ENCODE results near the gene TNS3.
"Not testable (repeated sequence)": the region's sequence is repeated elsewhere in the genome, so short reads cannot be mapped to it uniquely, and the experiment has no call there.

TNS3 gene

DNA sequence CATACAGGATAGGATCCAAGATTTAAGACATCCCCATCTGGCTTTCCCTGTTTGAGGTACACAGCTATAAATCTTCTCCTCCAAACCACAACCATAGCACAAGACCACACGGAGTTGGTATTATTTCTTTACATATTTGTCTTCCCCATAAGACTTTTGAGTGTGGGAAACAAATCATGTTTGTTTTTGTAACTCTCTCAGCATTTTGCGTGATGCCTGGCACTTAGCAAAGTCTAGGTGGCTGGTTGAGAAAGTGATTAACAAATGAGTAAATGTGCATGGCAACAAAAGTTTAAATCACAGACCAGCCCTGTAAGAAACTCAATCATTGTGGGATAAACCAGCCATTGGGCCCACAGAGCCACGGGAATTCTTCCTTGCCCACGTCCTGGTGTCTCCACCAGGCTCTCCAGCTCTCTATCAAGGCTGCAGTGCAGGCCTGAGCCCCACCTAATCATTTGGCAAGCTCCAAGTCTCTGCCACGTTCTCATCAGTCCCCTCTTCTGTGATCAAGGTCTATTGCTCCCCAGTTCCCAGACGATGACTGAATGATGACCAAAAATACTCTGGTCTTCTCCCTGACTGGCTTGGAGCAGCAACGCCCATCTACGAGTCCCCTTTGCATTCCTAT lies 317.8 kb downstream of the TNS3 start:
- DNase-seq: no peak

DNA sequence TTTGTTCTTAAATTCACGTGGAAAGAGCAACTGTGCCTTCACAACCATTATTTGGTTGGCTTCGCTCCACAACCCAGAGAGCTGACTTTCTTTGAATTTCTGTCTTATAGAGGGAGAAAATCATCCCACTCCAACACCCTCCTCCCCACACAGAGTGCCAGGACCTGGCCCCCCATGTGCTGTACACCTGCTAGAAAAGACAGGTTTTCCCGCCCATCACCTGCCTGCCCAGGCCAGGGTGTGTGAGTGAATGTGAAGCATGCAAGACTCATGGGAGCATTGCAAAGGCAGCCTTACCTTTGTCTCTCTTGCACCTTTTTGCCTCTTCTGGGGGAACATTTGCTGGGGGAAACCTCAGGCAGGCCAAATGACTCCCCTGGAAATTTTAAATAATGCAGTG lies 319.0 kb downstream of the TNS3 start:
- no peak for DNase-seq

DNA sequence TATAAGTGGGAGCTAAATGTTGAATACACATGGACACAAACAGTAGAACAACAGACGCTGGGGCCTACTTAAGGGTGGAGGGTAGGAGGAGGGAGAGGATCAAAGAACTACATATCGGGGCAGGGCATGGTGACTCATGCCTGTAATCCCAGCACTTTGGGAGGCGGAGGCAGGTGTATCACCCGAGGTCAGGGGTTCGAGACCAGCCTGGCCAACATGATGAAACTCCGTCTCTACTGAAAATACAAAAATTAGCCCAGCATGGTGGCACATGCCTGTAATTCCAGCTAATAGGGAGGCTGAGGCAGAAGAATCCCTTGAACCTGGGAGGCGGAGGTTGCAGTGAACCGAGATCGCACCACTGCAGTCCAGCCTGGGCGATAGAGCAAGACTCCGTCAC lies 319.8 kb downstream of the TNS3 start:
- DNase-seq: not testable (repeated sequence)

DNA sequence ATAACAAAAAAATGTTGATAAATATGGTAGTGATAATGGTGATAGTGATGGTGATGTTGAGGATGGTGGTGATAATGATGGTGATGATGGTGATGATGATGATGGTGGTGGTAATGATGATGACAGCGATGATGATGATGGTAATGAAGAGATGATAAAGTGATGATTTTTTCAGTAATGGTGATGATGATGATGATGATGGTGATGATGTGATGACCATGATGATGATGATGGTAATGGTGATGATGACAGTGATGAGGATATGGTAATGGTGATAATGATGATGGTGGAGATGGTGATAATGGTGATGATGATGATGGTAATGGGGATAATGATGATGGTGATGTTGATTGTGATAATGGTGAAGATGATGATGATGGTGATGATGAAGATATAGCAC lies 321.6 kb downstream of the TNS3 start:
- DNase-seq: no peak

DNA sequence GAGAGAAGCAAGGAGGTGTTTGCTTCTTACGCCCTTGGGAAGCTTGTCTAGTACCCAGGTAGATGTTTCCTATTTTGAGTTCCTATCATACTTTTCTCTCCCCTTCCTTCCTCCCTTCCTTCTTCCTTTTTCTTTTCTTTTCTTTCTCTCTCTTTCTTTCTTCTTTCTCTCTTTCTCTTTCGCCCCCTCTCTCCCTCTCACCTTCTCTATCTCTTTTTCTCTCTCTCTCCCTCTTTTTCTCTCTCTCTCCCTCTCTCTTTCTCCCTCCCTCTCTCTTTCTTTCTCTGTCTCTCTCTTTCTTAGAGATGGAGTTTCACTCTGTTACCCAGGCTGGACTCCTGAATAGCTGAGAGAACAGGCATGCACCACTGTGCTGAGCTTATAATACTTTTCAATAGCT lies 322.2 kb downstream of the TNS3 start:
- no peak for DNase-seq

DNA sequence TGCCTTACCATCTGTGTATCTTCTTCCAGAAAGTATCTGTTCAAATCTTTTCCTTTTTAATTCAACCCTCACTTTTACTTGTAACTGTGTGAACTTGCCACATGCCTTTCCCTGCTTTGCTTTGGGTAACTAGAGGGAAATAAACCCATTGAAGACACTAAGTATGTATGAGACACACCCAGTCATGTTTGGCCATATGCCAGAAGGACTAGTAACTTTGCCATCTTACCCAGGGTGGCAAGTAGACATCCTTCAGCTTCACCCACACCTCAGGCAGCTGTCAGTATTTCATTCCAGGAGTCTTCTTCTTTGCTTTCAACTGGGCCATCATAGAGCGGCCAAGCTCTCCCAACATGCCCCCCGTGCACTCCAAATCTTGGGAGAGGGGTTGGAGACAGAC lies 323.1 kb downstream of the TNS3 start:
- DNase-seq: no peak

DNA sequence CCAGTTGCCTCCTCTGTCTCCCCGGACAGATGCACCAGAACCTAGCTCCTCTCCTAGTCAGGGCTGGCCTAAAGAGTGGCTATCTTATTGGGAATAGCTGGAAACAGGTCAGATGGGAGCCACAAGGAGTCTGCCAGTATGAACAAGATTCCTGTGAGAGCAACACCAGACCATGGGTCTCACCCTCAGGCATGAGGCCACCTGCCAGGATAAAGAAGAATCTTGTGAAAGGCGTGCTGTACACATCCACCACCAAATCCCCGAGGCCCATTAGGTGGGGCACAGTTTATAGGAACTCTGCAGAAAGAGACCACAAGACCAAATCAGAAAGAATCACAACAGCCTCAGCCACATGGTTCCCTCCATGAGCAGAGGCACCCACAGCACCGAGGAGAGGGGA lies 325.9 kb downstream of the TNS3 start:
- no peak for DNase-seq

DNA sequence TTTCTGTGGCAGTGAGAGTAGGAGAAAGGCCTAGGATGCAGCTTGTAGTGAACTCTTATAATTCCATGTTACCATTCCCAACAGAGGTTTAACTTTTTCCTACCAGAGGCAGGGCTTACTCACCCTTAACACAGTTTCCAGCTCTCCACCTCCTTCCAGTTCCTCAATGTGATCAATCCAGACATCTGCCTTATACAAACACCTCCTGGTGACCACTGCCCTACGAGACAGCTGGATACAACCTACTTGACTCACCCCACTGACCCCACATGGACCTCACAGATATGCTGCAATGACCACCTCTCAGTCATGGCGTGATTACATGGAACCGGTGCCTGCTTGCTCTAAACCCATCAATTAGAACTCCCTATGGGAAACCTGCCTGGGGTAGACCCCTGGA lies 326.5 kb downstream of the TNS3 start:
- DNase-seq: no peak

DNA sequence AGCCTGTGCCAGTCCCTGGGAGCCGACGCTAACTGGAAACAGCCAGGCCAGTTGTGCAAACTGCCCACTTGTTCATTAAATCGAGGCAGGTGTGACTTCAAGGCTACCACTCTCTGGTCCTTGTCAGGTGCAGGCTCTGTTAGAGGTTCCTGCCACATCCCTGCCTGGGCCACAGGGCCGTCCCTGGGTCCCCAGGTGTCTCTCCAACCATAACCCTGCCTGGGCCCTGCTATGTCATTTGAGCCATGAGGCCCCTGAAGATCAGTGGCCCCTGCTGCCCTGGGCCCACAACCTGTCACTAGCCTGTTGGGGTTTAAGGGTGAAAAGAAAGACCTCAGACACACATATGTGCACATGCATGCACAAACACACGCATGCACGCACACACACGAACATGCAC lies 326.9 kb downstream of the TNS3 start:
- DNase-seq: no peak

DNA sequence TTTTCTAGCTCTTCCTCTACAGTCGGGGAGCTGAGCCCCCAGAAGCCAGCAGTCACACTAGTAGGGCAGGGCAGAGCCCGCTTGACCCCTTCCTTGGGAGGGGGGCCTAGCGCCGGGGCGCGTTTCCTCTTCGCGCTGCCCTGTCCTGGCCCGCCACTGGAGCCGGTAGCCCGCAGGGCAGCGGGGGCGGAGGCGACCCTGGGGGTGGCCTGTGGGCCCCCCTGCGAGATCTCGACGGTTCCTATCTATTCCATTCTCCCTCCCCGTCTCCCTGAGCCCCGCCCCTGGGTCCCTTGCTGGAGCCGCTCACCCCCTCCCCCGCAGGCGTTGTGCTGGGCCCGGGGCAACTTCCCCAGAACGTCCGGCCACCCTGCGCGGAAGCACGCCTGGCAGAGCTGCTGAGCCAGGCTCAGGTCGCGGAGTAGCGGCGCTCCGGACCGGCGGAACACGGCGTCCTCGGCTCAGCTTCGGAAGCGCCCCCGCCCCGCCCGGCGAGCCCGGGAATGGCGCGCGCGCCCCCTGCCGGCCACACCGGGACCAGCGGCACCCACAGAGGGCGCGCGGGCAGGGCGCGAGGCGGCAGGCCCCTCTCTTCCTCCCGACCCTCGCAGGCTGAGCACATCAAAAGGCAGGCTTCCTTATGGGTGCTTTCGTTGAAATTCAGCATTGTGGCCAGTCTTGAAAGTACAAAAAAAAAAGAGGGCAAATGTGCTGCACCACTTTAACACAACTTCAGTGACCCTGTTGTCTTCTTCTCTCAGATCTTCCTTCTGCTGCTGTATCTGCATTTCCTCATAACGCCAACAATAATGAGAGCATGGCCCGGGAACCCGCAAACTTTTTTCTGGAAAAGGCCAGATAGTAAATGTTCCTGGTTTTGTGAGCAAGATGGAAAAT lies 327.6 kb downstream of the TNS3 start:
- peak; percentile 58 for DNase-seq

DNA sequence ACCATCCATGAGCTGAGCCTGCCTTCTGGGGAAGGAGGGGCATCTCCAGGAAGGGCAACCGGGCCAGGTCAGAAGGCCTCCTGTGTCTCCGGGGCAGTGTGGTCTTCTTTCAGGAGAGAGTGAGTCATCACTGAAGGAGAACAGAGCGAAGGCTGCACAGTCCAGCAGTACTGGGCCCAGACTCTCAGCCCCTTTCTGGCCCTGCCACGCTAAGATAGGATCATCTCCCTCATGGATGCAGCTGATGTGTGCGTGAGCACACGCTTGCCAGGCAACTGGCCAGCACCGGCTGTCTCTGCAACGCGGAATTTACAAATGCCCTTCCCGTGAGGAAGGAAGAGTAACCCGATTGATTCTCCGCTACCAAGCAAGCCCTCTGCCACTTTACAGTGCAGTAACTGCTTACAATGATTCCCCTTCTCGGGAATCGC lies 328.2 kb downstream of the TNS3 start:
- DNase-seq: no peak

DNA sequence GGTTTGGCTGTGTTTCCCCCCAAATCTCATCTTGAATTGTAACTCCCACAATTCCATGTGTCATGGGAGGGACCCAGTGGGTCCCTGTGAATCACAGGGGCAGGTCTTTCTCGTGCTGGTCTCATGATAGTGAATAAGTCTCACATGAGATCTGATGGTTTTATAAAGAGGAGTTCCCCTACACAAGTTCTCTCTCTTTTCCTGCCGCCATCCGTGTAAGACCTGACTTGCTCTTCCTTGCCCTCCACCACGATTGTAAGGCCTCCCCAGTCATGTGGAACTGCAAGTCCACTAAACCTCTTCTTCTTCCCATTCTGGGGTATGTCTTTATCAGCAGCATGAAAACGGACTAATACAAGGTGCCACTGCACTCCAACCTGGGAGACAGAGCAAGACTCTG lies 329.2 kb downstream of the TNS3 start:
- no peak for DNase-seq

DNA sequence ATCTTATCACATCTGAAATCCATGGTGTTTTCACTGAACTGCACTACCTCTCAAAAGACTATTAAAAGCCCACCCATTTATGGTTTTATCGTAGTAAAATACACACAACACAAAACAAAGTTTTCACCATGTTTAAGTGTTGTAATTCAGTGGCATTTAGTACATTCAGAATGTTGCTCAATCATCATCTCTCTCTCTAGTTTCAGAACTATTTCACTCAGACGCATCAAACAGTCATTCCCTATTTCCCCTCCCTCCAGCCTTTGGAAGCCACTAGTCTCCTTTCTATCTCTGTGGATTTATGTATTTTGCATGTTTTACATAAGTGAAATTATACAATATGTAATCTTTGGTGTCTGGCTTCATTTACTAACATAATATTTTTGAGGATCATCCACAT lies 332.6 kb downstream of the TNS3 start:
- no peak for DNase-seq

DNA sequence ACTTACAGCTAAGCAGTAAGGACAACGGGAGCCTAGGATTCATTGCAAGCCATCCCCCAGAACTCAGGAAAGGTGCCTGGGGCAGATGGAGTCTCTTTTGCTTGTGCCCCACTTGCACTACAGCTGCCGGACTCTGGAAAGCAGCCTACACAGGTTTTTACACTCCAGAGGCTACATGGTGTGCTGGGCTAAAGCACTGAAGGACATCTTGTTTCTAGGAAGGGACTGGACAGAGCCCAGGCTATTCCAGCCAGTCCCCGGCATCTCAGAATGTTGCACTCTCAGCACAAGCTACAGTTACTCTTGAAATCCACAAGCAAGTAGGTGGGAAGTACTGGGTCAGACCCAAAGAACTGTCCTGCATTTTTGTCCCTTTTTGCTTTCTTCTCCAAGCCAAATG lies 333.1 kb downstream of the TNS3 start:
- DNase-seq: no peak

DNA sequence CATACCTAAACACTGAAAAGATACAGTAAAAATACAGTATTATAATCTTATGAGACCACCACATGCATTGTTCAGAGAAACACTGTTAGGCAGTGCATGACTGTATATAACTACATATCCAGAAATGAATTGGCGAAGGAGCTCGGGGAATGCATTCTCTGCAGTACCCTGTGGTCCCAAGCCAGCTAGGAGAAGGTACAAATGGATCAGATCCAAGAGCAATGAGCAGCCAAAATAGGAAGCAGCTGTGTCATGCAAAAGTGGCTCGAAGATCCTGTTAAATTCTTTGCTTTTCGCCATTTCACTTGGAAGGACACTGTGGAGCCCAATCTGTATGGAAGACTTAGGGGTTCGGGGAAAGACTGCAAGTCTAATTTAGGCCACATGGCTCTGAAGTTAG lies 334.8 kb downstream of the TNS3 start:
- no peak for DNase-seq

DNA sequence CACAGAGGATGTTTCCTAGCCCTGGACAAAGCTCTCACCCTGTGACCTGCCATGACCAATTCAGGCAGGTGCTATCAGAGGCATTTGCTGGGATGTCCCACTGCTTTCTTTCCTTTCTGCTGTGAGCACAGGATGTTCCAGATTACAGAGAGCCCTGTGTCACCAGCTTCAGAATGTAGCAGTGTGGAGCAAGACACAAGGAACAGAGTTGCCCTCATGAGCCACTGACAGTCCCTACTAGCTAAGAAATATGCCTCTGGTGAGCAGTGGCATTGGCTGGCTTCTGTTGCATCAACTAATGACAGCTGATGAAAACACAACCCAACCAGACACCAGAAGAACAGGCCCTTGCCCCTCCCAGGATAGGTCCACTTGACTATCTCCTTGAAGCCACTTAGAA lies 337.2 kb downstream of the TNS3 start:
- no peak for DNase-seq

DNA sequence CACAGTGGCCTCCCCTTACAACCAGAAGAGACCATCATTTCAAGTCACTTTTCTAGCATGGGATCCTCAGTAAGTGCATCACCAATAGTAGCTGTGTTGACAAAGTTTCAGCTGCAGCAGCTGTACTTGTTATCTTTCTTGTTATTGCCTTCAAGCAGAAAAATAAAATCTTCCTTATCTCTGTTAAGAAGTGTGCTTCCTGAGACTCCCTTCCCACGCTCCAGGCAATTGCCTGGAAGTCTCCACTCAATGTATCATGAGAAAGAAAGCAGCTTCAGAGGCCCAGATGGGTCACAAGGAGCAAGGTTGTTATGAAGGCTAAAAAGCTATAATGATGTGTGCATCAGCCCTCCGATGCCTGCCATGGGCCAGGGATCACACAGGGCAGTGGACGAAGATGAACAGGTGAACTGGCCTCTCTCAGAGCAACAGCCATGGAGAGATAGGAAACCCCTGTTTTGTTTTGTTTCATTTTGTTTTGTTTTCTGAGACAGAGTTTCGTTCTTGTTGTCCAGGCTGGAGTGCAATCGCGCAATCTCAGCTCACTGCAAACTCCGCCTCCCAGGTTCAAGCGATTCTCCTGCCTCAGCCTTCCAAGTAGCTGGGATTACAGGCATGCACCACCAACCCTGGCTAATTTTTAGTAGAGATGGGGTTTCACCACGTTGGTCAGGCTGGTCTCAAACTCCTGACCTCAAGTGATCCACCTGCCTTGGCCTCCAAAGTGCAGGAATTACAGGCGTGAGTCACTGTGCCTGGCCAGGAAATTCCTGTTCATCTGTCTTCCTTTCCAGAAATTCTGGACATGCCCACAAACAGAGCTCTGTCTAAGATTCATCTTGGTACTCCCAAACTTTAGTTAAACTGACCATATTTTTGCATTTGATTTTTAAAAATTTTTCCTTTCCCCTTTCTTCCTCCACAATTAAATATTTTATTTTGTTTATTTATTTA lies 340.5 kb downstream of the TNS3 start:
- no peak for DNase-seq

DNA sequence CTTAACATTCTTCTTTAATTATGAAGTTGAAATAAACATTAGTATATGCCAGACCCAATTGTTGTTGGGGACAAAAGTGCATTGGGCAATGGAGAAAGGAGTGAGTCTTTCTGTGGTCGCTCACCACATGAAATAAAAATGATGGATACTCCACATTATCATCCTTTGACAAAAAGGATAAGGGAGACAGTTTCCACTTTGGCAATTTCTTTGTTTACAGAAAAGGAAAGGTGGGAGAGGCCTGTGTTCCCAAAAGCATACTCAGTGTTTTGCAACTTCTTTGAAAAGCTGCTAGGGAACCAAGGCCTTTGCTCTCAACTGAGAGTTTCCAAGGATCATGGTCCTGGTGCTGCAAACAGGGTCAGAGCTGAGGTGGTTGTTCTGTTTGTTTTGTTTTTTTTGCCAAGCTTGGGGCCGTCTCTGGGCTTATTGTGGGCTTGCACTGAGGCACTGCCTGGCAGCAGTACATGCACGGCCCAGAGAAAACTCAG lies 341.9 kb downstream of the TNS3 start:
- no peak for DNase-seq

DNA sequence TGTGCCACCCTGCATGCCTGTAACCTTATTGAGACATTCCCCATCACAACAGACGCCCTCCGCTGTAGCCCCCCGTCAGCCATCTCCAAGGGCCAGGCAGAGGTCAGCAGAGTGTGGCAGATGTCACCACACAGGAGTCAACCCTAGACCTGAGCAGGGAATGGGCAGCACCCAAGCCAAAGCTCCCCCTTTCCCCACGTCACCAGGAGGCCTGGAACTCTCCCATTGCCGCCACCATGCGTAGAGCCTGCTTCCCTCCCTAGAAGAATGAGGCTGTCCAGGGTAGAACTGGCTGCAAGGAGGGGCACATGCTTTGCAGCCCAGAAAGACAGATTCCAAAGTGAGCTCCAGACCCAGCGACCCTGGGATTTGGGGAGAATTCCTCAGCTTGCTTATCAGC lies 342.9 kb downstream of the TNS3 start:
- no peak for DNase-seq

DNA sequence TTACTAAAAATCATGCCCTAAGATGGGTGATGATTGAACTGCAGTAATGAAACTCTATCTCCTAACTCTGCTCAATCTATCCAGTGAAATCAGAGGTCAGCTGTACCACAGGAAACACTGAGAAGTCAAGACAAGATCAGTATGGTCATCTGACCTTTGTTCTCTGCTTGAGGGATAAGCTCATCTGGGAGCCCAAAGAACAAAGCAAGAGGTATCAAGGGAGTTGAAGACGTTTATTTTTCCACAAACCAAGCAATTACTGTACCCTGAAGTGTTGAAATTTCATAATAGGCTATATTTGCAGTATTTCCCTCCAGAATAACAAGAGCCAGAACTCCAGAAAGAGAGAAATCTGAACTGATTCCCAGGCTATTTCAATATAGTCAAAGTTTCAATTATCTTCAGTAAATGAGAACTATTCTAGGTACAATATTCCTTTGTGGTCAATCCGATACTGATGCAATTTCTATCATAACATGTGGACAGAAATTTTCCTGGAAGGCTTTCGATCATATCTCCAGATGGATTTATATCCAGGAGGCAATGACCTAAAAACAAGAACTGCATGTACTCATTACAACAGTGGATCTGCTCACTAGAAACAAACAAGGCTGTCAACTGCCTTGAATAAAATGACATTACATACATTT lies 345.3 kb downstream of the TNS3 start:
- DNase-seq: no peak

DNA sequence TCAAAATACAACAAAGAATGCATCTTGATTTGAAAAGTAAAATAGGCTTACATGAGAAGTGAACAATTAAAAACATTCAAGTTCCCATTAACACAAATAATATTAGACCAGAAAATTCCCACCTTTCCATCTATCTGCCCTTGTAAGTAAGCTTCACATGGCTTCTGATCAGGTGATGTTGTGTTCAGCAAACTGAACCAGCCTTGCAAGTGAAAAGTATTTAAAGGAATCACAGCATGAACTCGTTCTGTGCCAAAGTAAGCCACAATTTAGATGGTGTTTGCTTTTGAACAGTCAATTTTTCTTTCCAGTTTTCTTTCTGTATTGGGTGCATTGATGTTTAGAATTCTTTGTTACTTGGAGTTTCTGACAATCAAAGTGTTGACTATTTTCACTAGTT lies 347.9 kb downstream of the TNS3 start:
- DNase-seq: no peak

DNA sequence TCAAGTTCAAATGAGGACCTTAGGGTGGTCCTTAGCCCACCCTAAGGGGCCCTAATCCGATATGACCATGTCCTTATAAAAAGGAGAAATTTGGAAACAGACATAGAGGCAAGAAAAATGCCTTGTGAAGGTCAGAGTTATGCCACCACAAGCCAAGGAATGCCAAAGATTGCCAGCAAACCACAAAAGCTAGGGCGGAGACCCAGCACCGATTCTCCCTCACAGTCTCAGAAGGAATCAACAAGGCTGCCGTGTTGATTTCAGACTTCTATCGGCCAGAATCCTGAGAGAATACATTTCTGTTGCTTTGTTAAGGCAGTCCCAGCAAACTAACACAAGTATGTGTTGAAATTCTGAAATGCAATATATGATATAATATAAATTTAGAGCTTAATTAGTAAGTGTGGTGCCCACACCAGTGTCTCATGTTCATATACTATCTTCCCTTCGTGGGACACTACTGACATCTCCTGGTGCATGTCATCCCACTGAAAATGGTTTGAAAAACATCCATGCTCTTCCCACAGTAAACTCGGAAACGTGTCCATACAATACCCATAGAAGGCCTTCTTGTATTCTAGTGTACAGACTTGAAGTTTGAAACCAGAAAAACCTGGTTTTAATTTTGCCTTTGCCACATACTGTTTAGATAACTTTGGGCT lies 349.0 kb downstream of the TNS3 start:
- DNase-seq: no peak

Data from activated CD4-positive, alpha-beta T cell treated with anti-CD3 and anti-CD28 coated beads, Interleukin-10, Interleukin-2, amounts not matched to agents 100 ng/mL and 50 ng/mL, durations not matched to agents 16 hours and 8 hours (primary cell).